ENCODE data around the gene COBLL1. TPM values are rescaled to one million over a fixed set of nuclear protein-coding genes. Genes with fewer than 3 reads are reported as not detected.

Gene COBLL1
- total and polyA plus RNA-seq, 5 experiments from 2014 or later, result 0.16 to 5.6 (median 4.2) TPM; not detected in 2

GRCh38 chr2:164677733-164678132 lies 163.9 kb downstream of the COBLL1 start:
- no peaks in the 10 kb centered on the region for H3K27me3 Mint-ChIP-seq
- no peak overlapping the region for H3K27ac Mint-ChIP-seq
- H3K36me3 Mint-ChIP-seq, result no peaks in the 10 kb centered on the region
- H3K4me1 Mint-ChIP-seq, result no peaks in the 10 kb centered on the region
- POLR2A ChIA-PET, result no interaction called here
- no peak overlapping the region for H3K4me3 Mint-ChIP-seq
- DNase-seq, result no peak
- H3K9me3 Mint-ChIP-seq, result peaks cover 0 to 23% (median 2%) of the 10 kb centered on the region in 9 donors
- ATAC-seq, result no peak

GRCh38 chr2:164677271-164677670 lies 164.4 kb downstream of the COBLL1 start:
- Mint-ChIP-seq H3K4me3 (no peak overlapping the region), H3K27ac (no peak overlapping the region), H3K27me3 (no peaks in the 10 kb centered on the region), H3K4me1 (no peaks in the 10 kb centered on the region), H3K36me3 (no peaks in the 10 kb centered on the region), H3K9me3 (peaks cover 0 to 23% (median 2%) of the 10 kb centered on the region in 9 donors)
- POLR2A ChIA-PET, result no interaction called here
- ATAC-seq (no peak), DNase-seq (no peak)

DNA sequence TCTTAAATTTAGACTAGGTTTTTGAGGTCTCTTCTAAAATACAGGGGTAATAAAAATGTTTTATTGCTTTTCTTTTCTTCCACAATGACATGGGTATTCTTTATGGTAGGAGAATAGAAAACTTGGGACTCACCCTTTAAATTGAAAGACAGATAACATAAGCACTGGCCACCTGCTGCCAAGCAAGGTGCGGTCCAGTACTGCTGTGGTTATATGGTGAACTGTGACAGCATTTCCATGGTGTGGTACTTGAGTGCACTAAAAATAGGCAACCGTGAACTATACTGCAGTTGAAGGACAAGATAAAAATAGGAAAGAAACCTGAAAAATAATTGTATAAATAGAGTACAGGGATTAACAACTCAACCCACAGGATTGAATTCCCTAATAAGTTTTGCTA lies 165.9 kb downstream of the COBLL1 start:
- H3K27me3 Mint-ChIP-seq, result no peaks in the 10 kb centered on the region
- DNase-seq (no peak), ATAC-seq (no peak)
- H3K9me3 Mint-ChIP-seq, result peaks cover 0 to 23% (median 2%) of the 10 kb centered on the region in 9 donors
- no peaks in the 10 kb centered on the region for H3K4me1 Mint-ChIP-seq
- no peaks in the 10 kb centered on the region for H3K36me3 Mint-ChIP-seq
- H3K4me3 Mint-ChIP-seq, result no peak overlapping the region
- H3K27ac Mint-ChIP-seq, result no peak overlapping the region
- POLR2A ChIA-PET, result no interaction called here

DNA sequence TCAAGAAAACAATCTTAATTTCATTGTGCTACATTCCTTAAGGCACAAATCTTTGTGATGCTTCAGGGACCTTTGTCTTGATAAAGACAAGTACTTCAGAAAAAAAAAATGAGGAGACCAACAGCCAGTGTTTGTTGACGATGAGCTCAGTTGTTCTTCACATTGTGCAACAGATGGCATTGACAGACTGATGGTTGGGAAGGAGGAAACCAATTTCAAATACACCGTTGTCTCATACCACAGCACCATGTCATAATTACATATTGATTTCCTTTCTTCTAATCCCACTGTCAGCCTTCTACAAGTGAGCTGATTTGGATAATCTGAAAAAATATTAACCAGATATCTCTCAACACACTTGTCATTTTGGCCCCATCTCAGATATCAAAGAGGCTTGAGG lies 166.6 kb downstream of the COBLL1 start:
- H3K36me3 Mint-ChIP-seq, result no peaks in the 10 kb centered on the region
- no peak for ATAC-seq
- DNase-seq, result no peak
- H3K27me3 Mint-ChIP-seq, result no peaks in the 10 kb centered on the region
- peaks cover 0 to 23% (median 2%) of the 10 kb centered on the region in 9 donors for H3K9me3 Mint-ChIP-seq
- no peak overlapping the region for H3K4me3 Mint-ChIP-seq
- no peaks in the 10 kb centered on the region for H3K4me1 Mint-ChIP-seq
- POLR2A ChIA-PET, result no interaction called here
- no peak overlapping the region for H3K27ac Mint-ChIP-seq

- H3K4me3 Mint-ChIP-seq, result no peak overlapping the region
- DNase-seq, result no peak
- POLR2A ChIA-PET, result no interaction called here
- H3K4me1 Mint-ChIP-seq, result no peaks in the 10 kb centered on the region
- H3K27ac Mint-ChIP-seq, result no peak overlapping the region
- peaks cover 0 to 3% (median 0%) of the 10 kb centered on the region in 9 donors for H3K9me3 Mint-ChIP-seq
- H3K27me3 Mint-ChIP-seq, result no peaks in the 10 kb centered on the region
- H3K36me3 Mint-ChIP-seq, result no peaks in the 10 kb centered on the region
- ATAC-seq, result no peak
Observed at GRCh38 chr2:164671664-164672396, 169.8 kb downstream of the COBLL1 start.

GRCh38 chr2:164669291-164669690 lies 172.3 kb downstream of the COBLL1 start:
- no peaks in the 10 kb centered on the region for H3K4me1 Mint-ChIP-seq
- POLR2A ChIA-PET, result no interaction called here
- H3K4me3 Mint-ChIP-seq, result no peak overlapping the region
- no peaks in the 10 kb centered on the region for H3K36me3 Mint-ChIP-seq
- H3K27ac Mint-ChIP-seq, result no peak overlapping the region
- ATAC-seq (no peak), DNase-seq (no peak)
- H3K9me3 Mint-ChIP-seq, result peaks cover 0 to 9% (median 1%) of the 10 kb centered on the region in 9 donors
- H3K27me3 Mint-ChIP-seq, result no peaks in the 10 kb centered on the region

DNA sequence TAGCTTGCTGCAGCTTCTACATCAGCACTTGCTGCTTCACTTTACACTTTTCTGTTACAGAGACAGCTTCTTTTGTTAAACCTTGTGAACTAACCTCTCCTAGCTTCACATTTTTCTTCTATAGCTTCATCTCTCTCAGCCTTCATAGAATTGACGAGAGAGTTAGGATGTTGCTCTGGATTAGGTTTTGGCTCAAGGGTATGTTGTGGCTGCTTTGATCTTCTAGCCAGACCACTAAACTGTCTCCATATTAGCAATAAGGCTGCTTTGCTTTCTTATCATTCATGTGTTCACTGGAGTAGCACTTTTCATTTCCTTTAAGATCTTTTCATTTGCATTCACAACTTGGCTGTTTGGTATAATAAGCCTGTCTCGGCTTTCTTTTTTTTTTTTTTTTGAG lies 174.1 kb downstream of the COBLL1 start:
- Mint-ChIP-seq H3K4me3 (no peak overlapping the region), H3K9me3 (peaks cover 0 to 11% (median 2%) of the 10 kb centered on the region in 9 donors), H3K27me3 (no peaks in the 10 kb centered on the region), H3K36me3 (no peaks in the 10 kb centered on the region), H3K4me1 (no peaks in the 10 kb centered on the region), H3K27ac (no peak overlapping the region)
- no peak for DNase-seq
- ATAC-seq, result no peak
- POLR2A ChIA-PET, result no interaction called here

- Mint-ChIP-seq H3K36me3 (no peaks in the 10 kb centered on the region), H3K27me3 (no peaks in the 10 kb centered on the region), H3K27ac (no peak overlapping the region), H3K4me3 (no peak overlapping the region), H3K4me1 (no peaks in the 10 kb centered on the region), H3K9me3 (peaks cover 0 to 11% (median 2%) of the 10 kb centered on the region in 9 donors)
- POLR2A ChIA-PET, result no interaction called here
- ATAC-seq (no peak), DNase-seq (no peak)
Observed at GRCh38 chr2:164664070-164664469, 177.6 kb downstream of the COBLL1 start.

- Mint-ChIP-seq H3K9me3 (peaks cover 0 to 11% (median 0%) of the 10 kb centered on the region in 9 donors), H3K4me3 (no peak overlapping the region), H3K4me1 (no peaks in the 10 kb centered on the region), H3K27ac (peak overlapping the region in 1 of 10 donors; percentile 22), H3K36me3 (no peaks in the 10 kb centered on the region), H3K27me3 (no peaks in the 10 kb centered on the region)
- POLR2A ChIA-PET, result no interaction called here
- DNase-seq (no peak), ATAC-seq (no peak)
Observed at GRCh38 chr2:164662868-164663631, 178.6 kb downstream of the COBLL1 start.

GRCh38 chr2:164662066-164662465 lies 179.6 kb downstream of the COBLL1 start:
- ATAC-seq (no peak), DNase-seq (no peak)
- no peaks in the 10 kb centered on the region for H3K4me1 Mint-ChIP-seq
- POLR2A ChIA-PET, result no interaction called here
- H3K4me3 Mint-ChIP-seq, result no peak overlapping the region
- H3K36me3 Mint-ChIP-seq, result no peaks in the 10 kb centered on the region
- no peak overlapping the region for H3K27ac Mint-ChIP-seq
- H3K9me3 Mint-ChIP-seq, result peaks cover 0 to 11% (median 0%) of the 10 kb centered on the region in 9 donors
- no peaks in the 10 kb centered on the region for H3K27me3 Mint-ChIP-seq

GRCh38 chr2:164661349-164661748 lies 180.3 kb downstream of the COBLL1 start:
- Mint-ChIP-seq H3K4me1 (no peaks in the 10 kb centered on the region), H3K4me3 (no peak overlapping the region), H3K27ac (no peak overlapping the region), H3K36me3 (no peaks in the 10 kb centered on the region), H3K27me3 (no peaks in the 10 kb centered on the region), H3K9me3 (peaks cover 0 to 11% (median 0%) of the 10 kb centered on the region in 9 donors)
- DNase-seq (no peak), ATAC-seq (no peak)
- POLR2A ChIA-PET, result no interaction called here

GRCh38 chr2:164657129-164657528 lies 184.5 kb downstream of the COBLL1 start:
- Mint-ChIP-seq H3K4me1 (no peaks in the 10 kb centered on the region), H3K9me3 (peaks cover 0 to 14% (median 6%) of the 10 kb centered on the region in 9 donors), H3K36me3 (no peaks in the 10 kb centered on the region), H3K27me3 (no peaks in the 10 kb centered on the region), H3K27ac (no peak overlapping the region), H3K4me3 (no peak overlapping the region)
- POLR2A ChIA-PET, result no interaction called here
- ATAC-seq (no peak), DNase-seq (no peak)

GRCh38 chr2:164655750-164656149 lies 185.9 kb downstream of the COBLL1 start:
- Mint-ChIP-seq H3K27me3 (no peaks in the 10 kb centered on the region), H3K36me3 (peaks cover 0 to 6% (median 0%) of the 10 kb centered on the region in 3 donors), H3K4me3 (no peak overlapping the region), H3K9me3 (peaks cover 5 to 25% (median 12%) of the 10 kb centered on the region in 9 donors), H3K4me1 (no peaks in the 10 kb centered on the region), H3K27ac (no peak overlapping the region)
- POLR2A ChIA-PET, result no interaction called here
- ATAC-seq (no peak), DNase-seq (no peak)
